GM12891 (cell line): ENCODE measurements around the gene LRMDA.

Experiments
- POLR2A ChIP-seq: IDR thresholded peaks from 2 replicates; pipeline ENCODE4 v1.6.1; 2011; ENCODE audit warnings: low read depth, low read length, control low read depth
- POLR2AphosphoS5 ChIP-seq: IDR thresholded peaks from 2 replicates; pipeline ENCODE4 v1.6.1; 2011; ENCODE audit warnings: low read depth, low read length, control low read depth
- POU2F2 ChIP-seq: IDR thresholded peaks from 2 replicates; pipeline ENCODE4 v1.6.1; 2011; ENCODE audit warnings: low read depth, mild to moderate bottlenecking, control low read depth, low read length, moderate library complexity
- SPI1 ChIP-seq: IDR thresholded peaks from 2 replicates; pipeline ENCODE4 v1.6.1; 2011; ENCODE audit warnings: low read depth, low read length, control low read depth
- TAF1 ChIP-seq: IDR thresholded peaks from 2 replicates; pipeline ENCODE4 v1.6.1; 2011; ENCODE audit warnings: low read depth, low read length, control low read depth

- TF ChIP-seq POLR2AphosphoS5 (no peak), POLR2A (no peak), TAF1 (no peak), POU2F2 (no peak), SPI1 (no peak)
Observed at GRCh38 chr10:75655791-75656451, 224.5 kb downstream of the LRMDA start.
